CD4-positive, alpha-beta T cell treated with Interferon gamma for 1 hour (primary cell): Measurements from ENCODE around the gene SPDYE8.
"Not testable (repeated sequence)": the region's sequence is repeated elsewhere in the genome, so short reads cannot be mapped to it uniquely, and the experiment has no call there.

Experiments
- DNase-seq: peaks from one replicate; pipeline ENCODE4 v3.0.0-alpha.2; 2020

Gene SPDYE8

GRCh38 chr7:73029666-73030065 is at the start of gene SPDYE8:
Gene SPDYE8, minus strand, starts transcription at chr7:73029766. Its CDS starts 1,800 bp downstream, at chr7:73027966.
- DNase-seq = not testable (repeated sequence)

- DNase-seq = not testable (repeated sequence)
These were observed 28.2 kb upstream of the SPDYE8 start, which contains the start of gene SPDYE11 for GRCh38 chr7:73057811-73058210. Gene SPDYE11, minus strand, starts transcription at chr7:73057911. Its CDS starts 1,800 bp downstream, at chr7:73056111.

- not testable (repeated sequence) for DNase-seq
These were observed 23.1 kb downstream of the SPDYE8 start for GRCh38 chr7:73006491-73006890.

- peak; percentile 89 for DNase-seq
These were observed 23.7 kb downstream of the SPDYE8 start for GRCh38 chr7:73005693-73006447.

GRCh38 chr7:73005356-73005692 is 24.2 kb downstream of the SPDYE8 start:
- peak; percentile 68 for DNase-seq

- not testable (repeated sequence) for DNase-seq
These were observed 31.6 kb downstream of the SPDYE8 start for GRCh38 chr7:72997887-72998468.

- DNase-seq = not testable (repeated sequence)
These were observed 32.1 kb downstream of the SPDYE8 start for GRCh38 chr7:72997447-72997846.

GRCh38 chr7:72995484-72995883 is 34.1 kb downstream of the SPDYE8 start:
- DNase-seq = not testable (repeated sequence)

- DNase-seq = not testable (repeated sequence)
These were observed 39.2 kb downstream of the SPDYE8 start for GRCh38 chr7:72990146-72990913.

- DNase-seq = not testable (repeated sequence)
These were observed 47.5 kb downstream of the SPDYE8 start for GRCh38 chr7:72982084-72982483.

- not testable (repeated sequence) for DNase-seq
These were observed 49.2 kb downstream of the SPDYE8 start for GRCh38 chr7:72980382-72980781.

GRCh38 chr7:72976434-72976833 is 53.1 kb downstream of the SPDYE8 start:
- DNase-seq = not testable (repeated sequence)

GRCh38 chr7:72975656-72976286 is 53.8 kb downstream of the SPDYE8 start:
- DNase-seq = not testable (repeated sequence)

GRCh38 chr7:72974781-72975180 is 54.8 kb downstream of the SPDYE8 start:
- not testable (repeated sequence) for DNase-seq

- DNase-seq = not testable (repeated sequence)
These were observed 58.1 kb downstream of the SPDYE8 start for GRCh38 chr7:72971505-72971904.
